ENCODE data around the gene SLC25A24.
"Not testable (repeated sequence)": the region's sequence is repeated elsewhere in the genome, so short reads cannot be mapped to it uniquely, and the experiment has no call there.

SLC25A24 gene

DNA sequence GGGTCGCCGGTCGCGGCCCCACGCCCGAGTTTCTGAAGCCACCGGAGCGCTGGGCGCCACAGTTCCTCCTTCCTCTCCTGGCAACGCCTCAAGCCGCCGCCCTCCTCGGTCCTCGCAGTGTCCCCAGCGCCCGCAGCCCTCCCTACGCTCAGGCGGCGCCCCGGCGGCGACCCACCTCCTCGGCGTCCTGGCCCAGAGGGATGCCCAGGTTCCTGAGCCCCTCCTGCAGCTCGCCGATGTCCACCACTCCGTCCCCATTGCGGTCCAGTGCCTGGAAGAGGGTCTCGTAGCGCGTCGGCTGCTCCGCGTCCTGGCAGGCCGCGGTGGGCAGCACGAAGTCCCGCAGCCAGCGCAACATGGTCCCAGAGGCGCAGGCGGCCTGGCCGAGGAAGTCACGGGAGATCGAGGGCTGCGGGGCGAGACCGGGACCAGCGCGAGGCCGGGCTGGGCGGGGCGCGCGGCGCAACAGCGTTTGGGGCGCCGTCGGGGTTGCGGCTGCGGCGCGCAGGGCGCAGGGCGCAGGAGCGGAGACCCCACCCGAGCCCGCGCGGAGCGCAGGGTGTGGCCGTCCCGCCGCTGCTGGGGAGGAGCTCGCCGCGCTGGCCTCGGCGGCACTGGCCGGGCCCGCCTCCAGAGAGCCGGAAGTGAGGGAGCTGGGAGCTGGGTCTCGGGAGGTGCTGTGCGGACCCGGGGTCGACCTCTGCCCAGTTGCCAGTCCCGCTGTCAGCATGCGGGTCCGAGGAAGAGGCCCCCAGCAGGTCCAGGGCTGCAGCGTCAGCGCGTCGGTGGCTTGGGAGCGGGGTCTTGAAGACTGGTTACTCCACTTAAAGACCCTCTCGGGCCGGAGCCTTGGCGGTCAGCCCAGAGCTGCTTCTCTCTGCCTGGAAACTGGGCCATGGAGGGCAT lies at the start of gene SLC25A24:
TSS of gene SLC25A24 (minus strand) at position 563 of the 906 bp plus-strand sequence. CDS start at position 358, 205 bp downstream.
- DNase-seq = peak; percentile 68

DNA sequence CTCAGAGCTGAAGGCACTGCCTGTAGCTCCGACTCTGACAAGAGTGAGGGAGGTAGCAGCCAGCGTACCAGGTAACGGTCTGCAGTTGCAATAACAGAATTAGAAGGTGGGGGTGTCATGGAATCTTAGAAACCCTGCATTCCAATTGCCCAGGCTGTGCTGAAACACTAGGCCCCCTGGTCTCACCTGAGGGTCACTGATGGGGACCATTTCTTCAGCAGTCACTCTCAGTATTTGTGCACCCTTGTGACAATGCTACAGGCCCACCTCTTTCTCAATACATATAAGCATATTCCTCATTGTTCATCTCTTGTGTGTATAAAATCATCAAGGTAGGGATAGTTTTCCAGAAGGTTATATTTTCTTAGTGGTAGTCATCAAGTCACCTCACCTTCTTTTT lies 43.8 kb upstream of the SLC25A24 start, which contains the start of gene NBPF4:
TSS of gene NBPF4 (minus strand) at position 101 of the 400 bp plus-strand sequence. CDS start 315 bp downstream, outside the sequence.
- not testable (repeated sequence) for DNase-seq

DNA sequence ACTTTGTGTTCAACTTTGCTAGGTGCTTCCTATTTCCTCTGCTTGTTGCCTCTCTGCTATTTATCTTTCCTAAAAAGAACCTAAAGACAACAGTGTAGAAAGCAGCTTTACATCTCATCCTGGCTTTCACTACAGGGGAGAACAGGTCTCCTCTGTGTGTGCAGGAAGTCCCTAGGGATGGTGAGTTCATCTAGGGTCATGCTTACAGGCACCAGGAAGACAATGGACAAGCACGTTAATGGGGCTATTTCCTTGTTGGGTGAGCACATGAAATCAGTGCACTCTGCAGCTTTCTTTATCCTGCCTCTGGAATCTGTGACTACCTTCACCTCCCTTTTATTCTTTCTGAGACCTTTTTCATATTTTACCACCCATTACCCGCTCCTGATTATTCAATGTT lies 39.3 kb upstream of the SLC25A24 start:
- not testable (repeated sequence) for DNase-seq

DNA sequence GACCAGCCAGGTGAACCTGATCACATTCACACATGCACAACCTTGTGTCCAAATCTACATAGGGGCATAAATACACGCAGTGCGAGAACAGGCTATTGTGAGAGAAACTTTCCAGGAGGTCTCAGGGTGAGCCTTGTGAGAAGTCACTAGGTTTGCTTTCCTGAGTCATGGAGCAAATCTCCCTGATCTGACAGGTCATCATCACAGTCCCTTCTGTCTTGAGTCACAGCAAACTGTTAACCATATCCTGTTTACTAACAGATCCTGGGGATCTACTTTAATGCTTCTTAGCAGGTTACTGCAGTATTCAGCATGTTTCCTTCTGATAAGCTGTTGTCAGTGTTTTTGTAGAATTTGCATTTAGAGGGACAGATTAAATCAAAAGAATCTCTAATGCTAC lies 35.2 kb upstream of the SLC25A24 start:
- not testable (repeated sequence) for DNase-seq

DNA sequence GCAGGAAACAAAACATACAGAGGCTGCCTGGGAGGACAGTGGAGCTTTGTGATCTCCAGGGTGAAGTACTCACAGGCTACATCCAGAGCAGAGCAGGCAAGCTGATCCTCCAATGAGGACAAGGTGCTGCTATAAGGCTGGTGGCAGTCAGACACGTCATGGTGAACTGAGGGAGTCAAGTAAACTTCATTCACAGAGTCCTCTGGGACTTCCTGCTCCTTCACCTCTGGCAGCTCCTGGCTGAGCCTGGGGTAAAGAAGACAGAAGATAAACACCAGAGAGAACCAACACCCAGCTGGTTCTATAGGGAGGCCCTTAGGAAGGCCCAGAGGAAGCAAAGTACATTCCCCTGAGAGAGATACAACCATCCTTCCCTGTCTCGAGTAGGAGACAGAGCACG lies 32.0 kb upstream of the SLC25A24 start:
- not testable (repeated sequence) for DNase-seq

DNA sequence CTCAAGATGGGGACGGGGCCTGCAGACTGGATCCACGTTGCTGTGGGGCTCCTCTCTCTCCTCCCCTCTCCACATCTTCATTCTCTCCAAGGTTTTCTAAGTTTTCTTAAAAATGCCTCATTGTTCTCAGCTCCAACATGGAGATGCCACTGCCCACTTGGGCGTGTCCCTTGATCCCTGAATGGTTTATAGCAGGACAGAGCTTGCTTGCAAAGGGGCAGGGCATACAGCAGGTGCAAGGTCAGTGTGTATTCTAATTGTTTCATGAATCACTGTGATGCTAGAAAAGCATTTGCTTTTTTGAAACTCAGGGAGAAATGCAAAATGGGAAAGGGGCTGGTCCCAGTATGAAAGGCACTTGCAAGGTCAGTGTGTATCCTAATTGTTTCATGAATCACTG lies 29.8 kb upstream of the SLC25A24 start:
- DNase-seq = not testable (repeated sequence)

DNA sequence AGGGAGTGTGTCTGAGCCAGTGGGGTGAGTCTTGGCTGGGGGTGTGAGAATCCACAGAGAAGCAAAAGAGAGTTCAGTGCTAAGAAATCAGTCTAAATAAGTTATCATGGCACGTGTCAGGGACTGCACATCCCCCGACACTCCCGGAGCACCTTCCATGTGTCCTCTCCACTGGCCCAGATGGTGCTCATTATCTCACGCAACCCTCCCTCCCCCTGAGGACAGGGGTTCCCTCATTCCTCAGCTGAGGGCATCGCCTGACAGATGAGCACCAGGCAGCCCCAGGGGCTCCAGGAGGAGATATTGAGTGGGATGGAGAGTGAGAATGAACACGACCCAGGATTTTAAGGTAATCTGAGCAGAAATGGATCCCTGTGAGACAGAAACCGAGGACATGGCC lies 27.6 kb upstream of the SLC25A24 start:
- not testable (repeated sequence) for DNase-seq

DNA sequence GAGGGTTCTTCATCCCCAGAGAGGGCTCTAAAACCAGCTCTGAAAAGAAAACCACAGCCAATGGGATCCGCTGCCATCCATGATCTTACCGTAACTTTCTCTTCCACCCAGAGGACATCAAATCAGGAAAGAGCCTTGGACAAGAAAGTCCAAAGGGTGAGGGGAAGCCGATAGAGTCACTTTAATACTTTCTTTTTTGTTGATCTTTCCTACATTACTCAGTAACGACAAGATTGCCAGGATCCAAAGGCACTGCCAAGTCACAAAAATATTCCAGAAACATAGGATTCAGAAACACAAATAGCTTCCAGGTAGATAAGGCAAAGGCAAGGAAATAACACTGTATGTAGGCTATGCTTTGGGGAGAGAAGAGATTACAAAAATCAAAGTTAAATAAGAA lies 26.7 kb upstream of the SLC25A24 start:
- not testable (repeated sequence) for DNase-seq

DNA sequence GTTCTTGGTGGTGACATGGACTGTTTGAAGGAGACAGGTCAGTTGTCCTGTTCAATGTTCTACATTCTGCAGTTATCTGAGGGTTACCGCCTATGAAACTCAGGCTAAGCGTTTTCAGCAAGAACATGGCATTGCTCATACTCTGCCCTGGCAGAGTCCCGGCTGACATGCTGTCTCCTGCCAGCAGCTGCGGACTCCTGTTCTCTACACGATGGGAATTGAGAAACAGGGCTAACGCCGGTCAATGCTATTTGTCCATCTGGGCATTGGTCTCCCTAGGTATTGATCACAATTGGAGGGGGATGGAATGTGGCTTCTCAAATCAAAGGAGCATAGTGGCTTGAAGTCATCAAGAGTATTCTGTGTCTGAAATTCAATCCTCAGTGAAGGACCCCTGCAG lies 23.1 kb upstream of the SLC25A24 start:
- DNase-seq = not testable (repeated sequence)

DNA sequence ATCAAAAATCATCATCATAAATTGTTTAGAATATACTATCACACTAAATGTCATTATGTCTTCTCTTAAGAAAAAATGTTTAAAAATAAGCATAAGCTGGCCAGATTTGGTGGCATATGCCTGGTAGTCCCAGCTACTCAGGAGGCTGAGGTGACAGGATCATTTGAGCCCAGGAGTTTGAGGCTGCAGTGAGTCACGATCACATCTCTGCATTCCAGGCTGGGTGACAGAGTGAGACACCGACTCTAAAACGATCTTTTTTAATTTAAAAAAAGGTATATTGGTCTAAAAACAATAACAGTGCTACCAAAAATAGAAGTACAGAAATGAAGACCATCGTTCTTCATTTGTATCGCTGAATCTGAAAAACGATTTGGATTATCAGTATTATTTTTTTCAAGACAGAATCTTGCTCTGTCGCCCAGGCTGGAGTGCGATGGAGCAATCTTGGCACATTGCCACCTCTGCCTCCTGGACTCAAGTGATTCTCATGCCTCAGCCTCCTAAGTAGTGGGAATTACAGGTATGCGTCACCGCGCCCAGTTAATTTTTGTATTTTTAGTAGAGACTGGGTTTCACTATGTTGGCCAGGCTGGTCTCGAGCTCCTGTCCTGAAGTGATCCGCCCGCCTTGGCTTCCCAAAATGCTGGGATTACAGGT lies 17.5 kb upstream of the SLC25A24 start:
- not testable (repeated sequence) for DNase-seq

DNA sequence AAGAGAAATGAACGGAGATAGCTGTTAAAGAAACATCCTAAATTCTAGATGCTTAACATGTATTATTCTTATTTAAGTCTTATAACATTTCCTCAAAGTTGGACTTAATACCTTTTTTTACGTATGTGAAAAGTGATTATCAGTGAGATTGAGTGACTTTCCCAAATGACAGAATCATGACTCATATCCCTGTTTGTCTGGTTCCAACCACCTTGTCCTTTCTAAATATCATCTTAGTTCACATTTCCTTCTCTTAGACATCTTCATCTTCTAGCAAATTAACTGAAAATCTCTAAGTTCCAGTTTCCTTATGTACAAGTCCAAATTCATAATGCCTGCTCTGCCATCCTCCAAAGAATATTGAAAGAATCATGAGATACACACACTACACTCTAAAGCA lies 16.9 kb upstream of the SLC25A24 start:
- not testable (repeated sequence) for DNase-seq

DNA sequence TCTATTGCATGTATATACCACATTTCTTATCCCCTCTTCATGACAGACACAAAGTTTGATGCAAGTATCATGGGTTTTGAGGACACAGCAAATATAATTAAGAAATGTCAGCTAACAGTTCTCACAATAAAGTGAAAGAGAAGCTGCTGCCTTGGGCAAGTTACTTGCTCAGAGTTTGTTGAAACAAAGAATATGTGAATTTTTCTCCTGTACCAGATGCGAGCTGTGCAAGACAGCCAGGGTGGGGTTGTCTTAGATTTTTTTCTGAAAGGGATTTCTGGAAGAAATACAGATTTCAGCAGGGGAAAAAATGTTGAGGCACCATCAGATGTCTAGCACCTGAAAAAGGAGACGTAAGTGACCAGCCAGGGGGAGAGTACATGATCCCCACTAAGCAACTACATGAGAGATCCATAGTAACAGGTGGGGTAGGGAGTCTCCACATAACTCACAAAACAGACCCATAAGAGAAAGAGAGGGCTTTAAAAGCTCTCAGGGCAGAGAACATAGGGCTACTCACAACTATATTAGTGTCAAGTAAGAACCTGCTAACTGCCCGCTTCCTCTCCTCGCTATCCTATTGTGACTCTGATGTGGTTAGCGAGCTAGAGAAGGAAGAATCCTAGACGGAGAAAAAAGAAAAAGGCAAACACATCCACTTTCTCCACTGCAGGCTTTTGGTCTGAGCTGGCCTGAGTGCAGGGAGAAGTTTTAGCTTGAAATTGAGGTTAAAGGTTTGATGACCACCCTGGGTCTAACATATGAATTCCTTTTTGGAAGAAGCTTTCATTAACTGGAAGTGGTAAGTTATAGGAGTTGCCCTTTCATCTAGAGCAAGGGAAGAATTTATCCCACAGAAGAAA lies 16.1 kb upstream of the SLC25A24 start:
- not testable (repeated sequence) for DNase-seq

DNA sequence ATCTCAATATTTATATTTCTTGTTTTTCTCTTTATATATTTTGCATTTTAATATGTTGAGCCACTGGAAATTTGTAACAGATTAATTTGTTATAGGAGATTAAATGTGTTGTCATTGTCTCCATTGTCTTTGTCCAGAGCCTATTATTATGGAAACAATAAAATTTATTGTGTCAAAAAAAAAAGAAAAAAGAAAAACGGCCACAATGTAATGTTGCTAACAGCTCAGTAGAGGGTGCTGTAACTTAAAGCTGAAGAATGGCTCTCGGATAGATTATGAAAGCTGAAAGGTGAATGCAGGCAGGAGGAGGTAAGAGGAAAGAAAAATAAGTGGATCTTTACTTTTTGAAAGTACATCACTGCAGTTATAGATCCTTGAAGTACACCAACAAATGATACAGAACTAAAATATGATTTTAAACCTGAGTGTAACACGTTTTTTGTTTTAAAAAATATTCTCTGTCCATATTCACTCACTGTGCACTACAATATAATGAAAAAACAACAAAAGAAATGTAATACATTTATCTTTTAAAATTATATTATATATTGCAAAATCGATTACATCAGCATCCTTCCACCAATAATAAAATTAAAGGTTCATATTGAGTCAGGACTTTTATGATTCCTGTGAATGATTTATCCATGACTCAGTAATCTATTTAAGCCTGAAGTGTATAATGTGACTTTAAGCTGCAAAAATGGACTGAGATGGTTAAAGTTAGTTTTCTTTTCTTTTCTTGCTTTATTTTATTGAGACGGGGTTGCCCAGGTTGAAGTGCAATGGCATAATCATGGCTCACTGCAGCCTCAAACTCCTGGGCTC lies 14.7 kb upstream of the SLC25A24 start:
- DNase-seq = not testable (repeated sequence)

DNA sequence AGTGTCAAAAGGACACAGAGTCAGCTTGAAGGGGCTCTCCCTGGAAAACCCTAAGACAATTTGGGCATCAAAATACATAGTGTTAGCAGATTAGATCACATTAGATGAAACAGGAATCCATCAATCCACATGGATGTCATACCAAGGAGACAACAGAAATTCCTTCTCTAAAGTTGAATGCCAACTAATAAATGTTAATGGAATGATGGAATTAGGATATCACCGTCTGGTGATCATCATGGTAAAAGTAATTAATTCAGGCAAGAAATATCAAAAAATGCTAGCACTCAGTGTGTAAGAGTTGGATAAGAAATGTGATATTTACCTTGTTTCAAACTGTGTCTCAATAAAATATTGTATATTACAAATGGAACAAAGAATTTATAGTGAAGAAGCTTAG lies 10.9 kb upstream of the SLC25A24 start:
- DNase-seq = no peak

DNA sequence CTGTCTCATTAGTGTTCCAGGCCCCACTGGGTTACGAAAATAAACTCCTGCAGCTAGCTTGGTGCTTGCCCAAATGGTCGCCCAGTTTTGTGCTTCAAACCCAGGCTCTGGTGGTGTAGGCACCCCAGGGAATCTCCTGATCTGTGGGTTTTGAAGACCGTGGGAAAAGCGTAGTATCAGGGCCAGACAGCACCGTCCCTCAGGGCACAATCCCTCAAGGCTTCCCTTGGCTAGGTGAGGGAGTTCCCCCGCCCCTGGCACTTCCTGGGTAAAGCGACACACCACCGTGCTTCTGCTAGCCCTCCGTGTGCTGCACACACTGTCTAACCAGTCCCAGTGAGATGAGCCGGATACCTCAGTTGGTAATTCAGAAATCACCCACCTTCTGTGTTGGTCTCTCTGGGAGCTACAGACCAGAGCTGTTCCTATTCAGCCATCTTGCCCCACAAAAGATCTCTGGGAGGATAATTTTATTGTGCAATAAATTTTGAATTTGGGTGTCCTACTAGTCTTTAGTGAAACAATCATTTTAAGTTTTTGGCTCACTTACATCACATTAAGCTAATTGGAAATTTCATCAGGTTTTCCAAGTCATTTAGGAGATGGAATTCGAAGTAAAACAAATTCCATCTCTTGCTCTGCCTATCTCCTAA lies 9.4 kb upstream of the SLC25A24 start:
- DNase-seq = no peak

DNA sequence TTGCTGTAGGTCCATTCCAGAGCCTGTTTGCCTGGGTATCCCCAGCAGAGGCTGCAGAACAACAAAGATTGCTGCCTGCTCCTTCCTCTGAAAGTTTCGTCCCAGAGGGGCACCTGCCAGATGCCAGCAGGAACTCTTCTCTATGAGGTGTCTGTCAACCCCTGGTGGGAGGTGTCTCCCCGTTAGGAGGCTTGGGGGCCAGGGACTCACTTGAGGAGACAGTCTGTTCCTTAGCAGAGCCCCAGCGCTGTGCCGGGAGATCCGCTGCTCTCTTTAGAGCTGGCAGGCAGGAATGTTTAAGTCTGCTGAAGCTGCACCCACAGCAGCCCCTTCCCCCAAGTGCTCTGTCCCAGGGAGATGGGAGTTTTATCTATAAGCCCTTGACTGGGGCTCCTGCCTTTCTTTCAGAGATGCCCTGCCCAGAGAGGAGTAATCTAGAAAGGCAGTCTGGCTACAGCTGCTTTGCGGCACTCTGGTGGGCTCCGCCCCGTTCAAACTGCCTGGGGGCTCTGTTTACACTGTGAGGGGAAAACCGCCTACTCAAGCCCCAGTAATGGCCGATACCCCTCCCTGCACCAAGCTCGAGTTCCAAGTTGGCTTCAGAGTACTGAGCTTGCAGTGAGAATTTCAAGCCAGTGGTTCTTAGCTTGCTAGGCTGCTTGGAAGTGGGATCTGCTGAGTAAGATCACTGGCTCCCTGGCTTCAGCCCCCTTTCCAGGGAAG lies 8.7 kb upstream of the SLC25A24 start:
- no peak for DNase-seq

DNA sequence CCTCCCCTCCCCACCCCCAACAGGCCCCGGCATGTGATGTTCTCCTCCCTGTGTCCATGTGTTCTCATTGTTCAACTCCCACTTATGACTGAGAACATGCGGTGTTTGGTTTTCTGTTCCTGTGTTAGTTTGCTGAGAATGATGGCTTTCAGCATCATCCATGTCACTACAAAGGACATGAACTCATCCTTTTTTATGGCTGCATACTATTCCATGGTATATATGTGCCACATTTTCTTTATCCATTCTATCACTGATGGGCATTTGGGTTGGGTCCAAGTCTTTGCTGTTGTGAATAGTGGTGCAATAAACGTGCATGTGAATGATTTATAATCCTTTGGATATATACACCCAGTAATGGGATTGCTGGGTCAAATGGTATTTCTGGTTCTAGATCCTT lies 3.4 kb upstream of the SLC25A24 start:
- not testable (repeated sequence) for DNase-seq

DNA sequence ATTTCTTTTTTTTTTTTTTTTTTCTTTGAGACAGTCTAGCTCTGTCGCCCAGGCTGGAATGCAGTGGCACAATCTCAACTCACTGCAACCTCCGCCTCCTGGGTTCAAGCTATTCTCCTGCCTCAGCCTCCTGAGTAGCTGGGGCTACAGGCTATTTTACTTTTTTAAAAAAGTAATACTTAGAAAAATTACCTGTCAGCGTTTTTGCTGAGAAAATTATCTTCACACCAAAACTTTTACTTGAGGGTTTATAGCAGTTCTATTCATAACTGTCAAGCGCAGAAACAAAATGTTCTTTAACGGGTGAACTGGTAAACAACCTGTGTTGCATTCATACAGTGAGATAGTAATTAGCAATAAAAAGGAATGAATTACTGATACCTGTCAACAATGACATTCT lies 1.5 kb upstream of the SLC25A24 start:
- DNase-seq = no peak

DNA sequence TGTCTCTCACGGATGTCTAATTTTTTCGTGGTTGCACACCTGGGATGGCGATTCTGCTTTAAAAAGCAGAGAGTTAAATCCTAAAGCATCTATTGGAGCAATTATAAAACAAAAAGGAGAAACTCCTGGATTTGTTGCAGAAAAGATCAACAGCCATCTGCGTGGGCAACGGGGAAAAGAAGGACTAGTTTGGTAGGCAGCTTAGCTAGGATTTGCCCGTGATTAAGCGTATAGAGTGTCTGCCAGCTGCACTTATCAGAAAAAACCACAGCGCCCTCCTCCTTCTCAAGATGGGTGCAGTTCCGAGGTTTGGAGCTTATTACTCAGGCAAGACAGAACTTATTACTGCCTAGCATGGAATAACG lies 526 bp upstream of the SLC25A24 start:
- peak; percentile 30 for DNase-seq

DNA sequence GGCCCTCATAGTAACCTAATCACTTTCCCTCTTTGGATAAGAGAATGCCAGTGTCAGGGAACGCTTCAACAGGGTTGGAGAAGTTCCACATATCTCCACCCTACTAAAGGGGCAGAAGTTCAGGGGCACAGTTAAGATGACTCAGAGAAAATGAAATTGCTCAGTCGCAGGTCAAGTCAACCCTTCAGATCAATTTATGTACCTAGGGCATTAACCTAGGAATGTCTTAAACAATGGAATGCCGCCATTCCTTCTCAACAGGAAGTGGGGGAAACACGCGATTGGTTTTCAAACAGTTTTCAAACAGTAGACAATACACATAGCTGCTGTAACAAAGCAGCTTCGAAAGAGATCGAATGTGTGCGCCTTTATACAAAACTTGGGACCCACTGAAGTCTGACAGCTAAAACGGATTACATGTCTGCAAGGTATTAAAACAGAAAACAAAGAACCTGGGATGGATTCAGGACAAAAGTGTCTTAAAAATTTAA lies 897 bp downstream of the SLC25A24 start:
- no peak for DNase-seq

DNA sequence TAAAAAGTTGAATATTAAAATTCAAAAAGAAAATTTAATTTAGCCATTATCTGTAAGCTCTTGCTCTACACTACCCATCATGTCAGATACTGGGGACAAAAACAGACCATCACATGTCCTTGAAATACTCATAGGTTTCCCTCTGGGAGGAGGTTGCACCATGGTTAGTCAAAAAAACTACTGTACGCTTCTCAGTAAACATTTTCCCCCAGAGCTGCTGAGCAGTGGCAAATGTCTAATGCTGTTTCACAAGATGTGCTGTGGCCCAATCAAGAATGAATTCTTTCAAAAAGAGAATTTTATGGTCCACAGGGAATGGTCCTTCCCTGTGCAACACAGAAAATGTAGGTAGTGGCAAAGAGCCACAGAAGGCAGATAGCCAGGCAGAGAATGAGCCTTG lies 6.1 kb downstream of the SLC25A24 start:
- no peak for DNase-seq
